Measurements from ENCODE around the gene VCAN.

The VCAN gene

DNA sequence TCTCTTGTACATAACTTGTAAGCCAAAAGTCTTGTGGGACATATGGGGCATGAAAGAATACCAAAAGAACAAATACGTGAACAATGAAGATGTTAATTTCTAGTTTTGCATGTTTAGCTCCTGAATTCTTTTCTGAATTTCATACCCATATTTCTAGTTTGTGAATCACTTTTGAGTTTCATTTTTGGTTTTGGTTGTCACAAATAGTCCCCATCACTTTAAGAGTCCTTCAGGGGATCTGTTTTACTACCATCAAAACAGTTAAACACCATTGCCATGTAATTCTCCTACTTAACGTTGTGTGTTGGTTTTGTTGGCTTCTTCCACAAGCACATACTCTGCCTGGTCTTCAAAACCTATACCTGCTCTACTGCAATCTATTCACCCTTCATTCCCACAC, 27.0 kb downstream of the VCAN start:
- no peak for DNase-seq
- intact Hi-C loops (cut with DNase I; ENCODE audit: low total_unique reads): no loop called here
- no peaks in the 10 kb centered on the region for H3K4me1 ChIP-seq
- no peaks in the 10 kb centered on the region for H3K27me3 ChIP-seq
- H3K27ac ChIP-seq: no peak overlapping the region
- H3K9me3 ChIP-seq: no peaks in the 10 kb centered on the region
- TF ChIP-seq, protein P1, sequence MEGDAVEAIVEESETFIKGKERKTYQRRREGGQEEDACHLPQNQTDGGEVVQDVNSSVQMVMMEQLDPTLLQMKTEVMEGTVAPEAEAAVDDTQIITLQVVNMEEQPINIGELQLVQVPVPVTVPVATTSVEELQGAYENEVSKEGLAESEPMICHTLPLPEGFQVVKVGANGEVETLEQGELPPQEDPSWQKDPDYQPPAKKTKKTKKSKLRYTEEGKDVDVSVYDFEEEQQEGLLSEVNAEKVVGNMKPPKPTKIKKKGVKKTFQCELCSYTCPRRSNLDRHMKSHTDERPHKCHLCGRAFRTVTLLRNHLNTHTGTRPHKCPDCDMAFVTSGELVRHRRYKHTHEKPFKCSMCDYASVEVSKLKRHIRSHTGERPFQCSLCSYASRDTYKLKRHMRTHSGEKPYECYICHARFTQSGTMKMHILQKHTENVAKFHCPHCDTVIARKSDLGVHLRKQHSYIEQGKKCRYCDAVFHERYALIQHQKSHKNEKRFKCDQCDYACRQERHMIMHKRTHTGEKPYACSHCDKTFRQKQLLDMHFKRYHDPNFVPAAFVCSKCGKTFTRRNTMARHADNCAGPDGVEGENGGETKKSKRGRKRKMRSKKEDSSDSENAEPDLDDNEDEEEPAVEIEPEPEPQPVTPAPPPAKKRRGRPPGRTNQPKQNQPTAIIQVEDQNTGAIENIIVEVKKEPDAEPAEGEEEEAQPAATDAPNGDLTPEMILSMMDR (IDR thresholded peaks at IDR 0.05): no peak
- H3K36me3 ChIP-seq: peaks cover 0 to 17% (median 0%) of the 10 kb centered on the region in 3 donors
- no peak overlapping the region for H3K4me3 ChIP-seq

DNA sequence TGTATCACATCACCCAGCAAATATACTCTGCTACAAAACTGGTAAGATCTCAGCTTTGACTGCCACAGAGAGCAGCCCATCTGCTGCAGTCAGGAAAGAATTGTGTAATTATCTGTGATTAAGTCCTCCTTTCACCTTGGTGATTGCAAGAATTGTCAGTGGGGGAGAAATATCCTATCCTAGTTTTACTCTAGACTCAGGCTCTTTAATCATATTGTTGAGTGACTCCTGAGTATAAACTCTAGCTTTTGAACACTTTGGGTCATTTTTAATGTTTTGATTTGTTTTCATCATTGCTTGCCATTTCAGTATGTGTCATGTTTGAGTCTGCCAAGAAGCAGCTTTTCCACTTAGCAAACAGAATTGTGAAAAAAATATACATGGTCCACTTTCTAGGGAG, 32.1 kb downstream of the VCAN start:
- Histone ChIP-seq H3K9me3 (no peaks in the 10 kb centered on the region), H3K4me3 (no peak overlapping the region), H3K27ac (peak overlapping the region in 1 of 2 donors; percentile 12), H3K36me3 (peaks cover 0 to 12% (median 0%) of the 10 kb centered on the region in 3 donors), H3K27me3 (no peaks in the 10 kb centered on the region), H3K4me1 (peaks cover 0 to 8% (median 0%) of the 10 kb centered on the region in 4 donors)
- DNase-seq: no peak
- intact Hi-C loops (cut with DNase I; ENCODE audit: low total_unique reads): no loop called here
- TF ChIP-seq, protein P1 (IDR thresholded peaks at IDR 0.05): no peak

DNA sequence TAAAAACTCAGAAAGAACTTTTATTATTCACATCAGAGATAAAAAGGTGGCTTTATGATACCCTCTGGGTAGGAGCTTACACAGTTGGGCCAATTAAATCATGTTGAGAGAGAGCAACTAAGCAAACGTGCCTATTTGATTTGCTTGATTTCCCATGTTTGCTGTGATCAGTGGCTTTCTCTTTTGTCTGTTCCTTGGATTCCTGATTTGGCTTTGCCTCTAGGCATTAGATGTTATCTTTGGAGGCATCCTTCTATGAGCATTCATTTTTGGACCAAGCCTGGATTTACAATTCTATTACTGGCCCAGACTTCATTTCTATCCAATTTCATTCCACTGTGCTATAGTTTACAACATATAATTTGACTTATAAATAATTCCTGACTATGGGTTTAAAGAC, 35.9 kb downstream of the VCAN start:
- peaks cover 0 to 5% (median 0%) of the 10 kb centered on the region in 3 donors for H3K36me3 ChIP-seq
- H3K27me3 ChIP-seq: no peaks in the 10 kb centered on the region
- H3K9me3 ChIP-seq: no peaks in the 10 kb centered on the region
- TF ChIP-seq, protein P1 (IDR thresholded peaks at IDR 0.05): no peak
- peak overlapping the region in 1 of 2 donors; percentile 31 for H3K27ac ChIP-seq
- H3K4me1 ChIP-seq: peaks cover 0 to 8% (median 5%) of the 10 kb centered on the region in 4 donors
- intact Hi-C loops (cut with DNase I; ENCODE audit: low total_unique reads): no loop called here
- H3K4me3 ChIP-seq: no peak overlapping the region
- no peak for DNase-seq

DNA sequence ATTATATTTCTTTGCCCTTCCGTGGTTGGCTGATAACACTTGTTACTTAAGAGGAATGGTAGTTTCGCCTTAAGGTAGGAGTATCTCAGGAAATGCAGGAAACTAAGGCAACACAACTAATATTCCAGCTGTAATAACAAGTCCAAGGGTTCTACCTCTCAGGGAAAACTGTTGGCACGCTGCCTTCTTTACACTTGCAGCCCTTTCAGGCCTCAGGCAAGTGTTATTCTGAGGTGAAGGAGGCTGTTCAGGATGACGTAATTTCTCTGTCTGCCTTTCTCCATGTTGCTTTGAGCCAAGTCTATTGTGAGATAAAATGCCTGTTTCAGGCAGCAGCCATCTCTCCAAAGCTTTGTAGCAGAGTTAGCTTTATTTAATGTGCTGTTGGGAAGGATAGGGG, 38.0 kb downstream of the VCAN start:
- H3K4me1 ChIP-seq: peaks cover 0 to 8% (median 5%) of the 10 kb centered on the region in 4 donors
- H3K9me3 ChIP-seq: no peaks in the 10 kb centered on the region
- no peaks in the 10 kb centered on the region for H3K27me3 ChIP-seq
- H3K27ac ChIP-seq: peak overlapping the region; percentile 31 to 33
- H3K4me3 ChIP-seq: no peak overlapping the region
- H3K36me3 ChIP-seq: peaks cover 0 to 5% (median 0%) of the 10 kb centered on the region in 3 donors
- DNase-seq: no peak
- intact Hi-C loops (cut with DNase I; ENCODE audit: low total_unique reads): no loop called here
- TF ChIP-seq, protein P1 (IDR thresholded peaks at IDR 0.05): no peak

DNA sequence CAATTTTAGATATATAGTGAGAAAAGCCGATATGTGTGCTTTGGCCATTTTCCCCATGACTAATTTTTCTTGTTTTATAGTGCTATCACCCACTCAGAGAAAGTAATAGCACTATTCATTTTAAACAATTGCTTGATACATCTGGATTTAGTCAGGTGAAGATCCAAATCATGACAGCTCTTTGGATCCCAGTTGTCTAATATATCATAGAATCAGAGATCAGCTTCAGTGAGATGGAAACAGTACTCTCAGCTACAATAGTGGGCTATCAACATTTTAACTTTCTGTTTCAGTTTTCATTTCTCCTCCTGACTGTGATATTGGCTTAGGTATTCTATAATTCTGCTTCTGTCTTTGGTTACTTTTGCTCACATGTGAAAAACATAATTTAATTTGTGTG, 38.7 kb downstream of the VCAN start:
- intact Hi-C loops (cut with DNase I; ENCODE audit: low total_unique reads): no loop called here
- Histone ChIP-seq H3K27ac (peak overlapping the region; percentile 31 to 33), H3K36me3 (peaks cover 0 to 5% (median 0%) of the 10 kb centered on the region in 3 donors), H3K4me1 (peaks cover 0 to 8% (median 5%) of the 10 kb centered on the region in 4 donors), H3K9me3 (no peaks in the 10 kb centered on the region), H3K4me3 (no peak overlapping the region), H3K27me3 (no peaks in the 10 kb centered on the region)
- TF ChIP-seq, protein P1 (IDR thresholded peaks at IDR 0.05): no peak
- DNase-seq: no peak
